GM12892 (cell line): ENCODE results near the gene PIP5K1C.

ENCODE experiments used
- POLR2A ChIP-seq: IDR thresholded peaks from 2 replicates; pipeline ENCODE4 v1.6.1; 2011; ENCODE audit warnings: low read depth, low read length, control low read depth
- POLR2AphosphoS5 ChIP-seq: IDR thresholded peaks from 2 replicates; pipeline ENCODE4 v1.6.1; 2011; ENCODE audit warnings: low read depth, low read length, control low read depth
- TAF1 ChIP-seq: IDR thresholded peaks from 2 replicates; pipeline ENCODE4 v1.6.1; 2011; ENCODE audit warnings: low read depth, mild to moderate bottlenecking, control low read depth, low read length, borderline replicate concordance

GRCh38 chr19:3591876-3592613 is 108.2 kb downstream of the PIP5K1C start:
- TF ChIP-seq POLR2A: no peak
- TF ChIP-seq TAF1: no peak
- no peak for TF ChIP-seq POLR2AphosphoS5
